Measurements from ENCODE around the gene PPID. TPM values are rescaled to one million over a fixed set of nuclear protein-coding genes. Genes with fewer than 3 reads are reported as not detected.

The PPID gene
- total and polyA plus RNA-seq, 2 of the 4 experiments (the other 2 are of a cell fraction) = 11.8 to 21.1 TPM

DNA sequence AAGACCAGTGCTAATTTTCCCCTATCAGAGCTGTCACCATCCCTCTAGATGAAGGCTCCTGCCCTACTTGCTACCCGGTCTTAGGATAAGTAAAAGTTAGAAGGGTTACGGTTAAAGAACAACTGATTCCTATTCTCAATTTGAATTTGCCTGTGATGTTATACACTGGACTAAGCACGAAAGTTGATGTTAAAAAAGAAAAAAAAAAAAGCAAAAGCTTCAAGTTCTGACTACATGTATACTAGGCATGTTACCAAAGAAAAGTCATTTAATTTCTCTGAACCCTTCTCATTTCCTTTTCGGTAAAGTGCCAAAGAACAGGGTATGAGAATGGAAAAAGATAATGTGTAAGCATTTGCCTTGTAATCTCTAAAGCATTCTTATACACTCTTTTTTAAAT lies 1.4 kb upstream of the PPID start:
- Histone ChIP-seq H2AK5ac (ENCODE audit: low read depth, low read length) (no peak overlapping the region), H2AK9ac (replicated peaks; ENCODE audit: low read depth, low read length, poor library complexity) (no peak overlapping the region), H3K79me1 (ENCODE audit: low read depth in 1 of 2, low read length in 2 of 2) (peaks cover 15 to 23% of the 10 kb centered on the region in 2 experiments), H3K27me3 (ENCODE audit: control insufficient read depth, insufficient read depth, low read length) (peaks cover 8% of the 10 kb centered on the region), H2BK5ac (ENCODE audit: low read depth, low read length, poor library complexity, severe bottlenecking) (no peak overlapping the region), H3K9me3 (ENCODE audit: control insufficient read depth, insufficient read depth, low read length) (no peaks in the 10 kb centered on the region), H3K9ac (ENCODE audit: low read depth, low read length) (no peak overlapping the region), H2BK15ac (ENCODE audit: low read depth, low read length) (no peak overlapping the region), H4K91ac (ENCODE audit: insufficient read depth, low read depth, low read length) (no peak overlapping the region), H4K20me1 (ENCODE audit: insufficient read depth, low read length) (no peaks in the 10 kb centered on the region), H3K14ac (replicated peaks; ENCODE audit: low read depth, low read length) (no peak overlapping the region), H3K9me1 (ENCODE audit: insufficient read depth, low read length) (peaks cover 2% of the 10 kb centered on the region), H3K27ac (ENCODE audit: insufficient read depth, low read length) (no peak overlapping the region), H3K36me3 (ENCODE audit: control insufficient read depth, insufficient read depth, low read length) (peaks cover 8% of the 10 kb centered on the region), H2BK120ac (ENCODE audit: low read depth, low read length) (no peak overlapping the region), H3K18ac (ENCODE audit: low read depth, low read length) (no peak overlapping the region), H4K8ac (ENCODE audit: low read depth in 2 of 2, low read length in 2 of 2) (no peak overlapping the region; a peak in 1 of 4 replicates), H3K4me3 (ENCODE audit: insufficient read depth, low read depth, low read length) (no peak overlapping the region), H4K5ac (ENCODE audit: low read depth, low read length) (no peak overlapping the region), H3K4me1 (ENCODE audit: control insufficient read depth, insufficient read depth, low read length) (no peaks in the 10 kb centered on the region; the same call in 1 of the 2 replicates), H3K56ac (ENCODE audit: extremely low read depth, insufficient read depth, low read length) (no peak overlapping the region), H3K4me2 (ENCODE audit: low read depth, low read length) (no peak overlapping the region), H2BK20ac (ENCODE audit: low read depth, low read length) (no peak overlapping the region; the same call in 1 of the 2 replicates), H3K4ac (ENCODE audit: low read depth, low read length) (no peak overlapping the region), H2AFZ (replicated peaks; ENCODE audit: low read length, poor library complexity) (peak overlapping the region; percentile 40), H3K23ac (ENCODE audit: low read depth, low read length) (no peak overlapping the region)
- TF ChIP-seq MAZ (IDR thresholded peaks at IDR 0.05; ENCODE audit: borderline replicate concordance, low read depth, low read length) = no peak
- TF ChIP-seq SMC3 (IDR thresholded peaks at IDR 0.05; ENCODE audit: low read depth, low read length) = no peak
- in situ Hi-C loops (cut with MboI; ENCODE audit: low sequenced_read_pairs) = loop anchor here (5.0 to 10.0 kb wide), 3 partner anchors 123 to 720 kb away; no protein-coding TSS in a partner anchor
- CTCF ChIA-PET = no interaction called here
- intact Hi-C loops (cut with micrococcal nuclease) = no loop called here
- no TSS peak for BruUV-seq (replicated peaks)
- ATAC-seq (ENCODE audit: low read depth) (no peak), DNase-seq (no peak)
- POLR2A ChIA-PET (ENCODE audit: unreplicated experiment) = no interaction called here
- dilution Hi-C loops (cut with HindIII; ENCODE audit: low sequenced_read_pairs, unreplicated experiment) = no loop called here
- no CpG with 5 or more reads among the region's 4 CpGs for WGBS, 2 experiments (ENCODE audit: extremely low coverage in 2 of 2, insufficient read length in 1 of 2)

All from IMR-90 (cell line).